ENCODE results near the gene SYNE1.

The SYNE1 gene

DNA sequence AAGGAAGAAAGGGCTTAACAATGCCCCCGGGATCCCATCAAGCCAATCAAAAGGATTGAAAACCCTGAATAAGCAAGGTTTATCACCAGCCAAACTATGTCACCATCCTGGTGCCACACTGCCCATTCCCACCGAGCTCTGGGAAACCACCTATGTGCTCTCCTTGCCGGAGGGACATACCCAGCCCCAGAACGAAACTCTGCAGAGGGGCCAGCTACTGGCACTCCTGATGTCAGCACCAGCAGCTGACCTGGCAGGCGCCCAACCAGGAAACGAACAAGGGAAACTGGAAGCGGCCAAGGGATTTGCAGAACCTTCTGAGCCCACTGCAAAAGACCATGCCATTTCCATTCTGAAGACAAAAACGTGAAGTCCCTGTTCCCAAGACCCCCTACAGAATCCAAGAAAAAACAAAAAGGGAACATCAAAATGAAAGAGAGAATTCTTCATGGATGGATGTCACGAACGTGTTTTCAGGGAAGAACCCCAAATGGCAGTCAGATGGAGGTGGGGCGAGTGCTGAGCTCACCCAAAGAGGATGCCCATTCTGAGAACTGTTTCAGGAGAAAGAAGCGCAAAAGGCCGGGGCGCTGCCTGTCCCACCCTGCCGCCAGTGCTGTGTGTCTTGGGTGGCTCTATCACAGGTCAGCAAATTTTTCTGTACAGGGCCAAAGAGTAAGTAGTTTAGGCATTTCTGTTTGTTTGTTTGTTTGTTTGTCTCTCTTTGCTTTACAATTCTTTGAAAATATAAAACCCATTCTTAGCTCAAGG is 524.5 kb downstream of the SYNE1 start:
- Histone ChIP-seq H3K27ac (ENCODE audit: insufficient read depth, low read length, poor library complexity, severe bottlenecking) (no peak overlapping the region), H3K27me3 (replicated peaks; ENCODE audit: control insufficient read depth, insufficient read depth, low read length, poor library complexity, severe bottlenecking) (no peaks in the 10 kb centered on the region), H3K9me3 (ENCODE audit: control insufficient read depth, low read length) (no peaks in the 10 kb centered on the region), H3K4me3 (ENCODE audit: insufficient read depth, low read depth, low read length, poor library complexity, severe bottlenecking) (no peak overlapping the region), H3K4me1 (ENCODE audit: control insufficient read depth, insufficient read depth, low read length, poor library complexity, severe bottlenecking) (no peaks in the 10 kb centered on the region), H3K36me3 (ENCODE audit: control insufficient read depth, insufficient read depth, low read length) (no peaks in the 10 kb centered on the region)
- DNase-seq = no peak

DNA sequence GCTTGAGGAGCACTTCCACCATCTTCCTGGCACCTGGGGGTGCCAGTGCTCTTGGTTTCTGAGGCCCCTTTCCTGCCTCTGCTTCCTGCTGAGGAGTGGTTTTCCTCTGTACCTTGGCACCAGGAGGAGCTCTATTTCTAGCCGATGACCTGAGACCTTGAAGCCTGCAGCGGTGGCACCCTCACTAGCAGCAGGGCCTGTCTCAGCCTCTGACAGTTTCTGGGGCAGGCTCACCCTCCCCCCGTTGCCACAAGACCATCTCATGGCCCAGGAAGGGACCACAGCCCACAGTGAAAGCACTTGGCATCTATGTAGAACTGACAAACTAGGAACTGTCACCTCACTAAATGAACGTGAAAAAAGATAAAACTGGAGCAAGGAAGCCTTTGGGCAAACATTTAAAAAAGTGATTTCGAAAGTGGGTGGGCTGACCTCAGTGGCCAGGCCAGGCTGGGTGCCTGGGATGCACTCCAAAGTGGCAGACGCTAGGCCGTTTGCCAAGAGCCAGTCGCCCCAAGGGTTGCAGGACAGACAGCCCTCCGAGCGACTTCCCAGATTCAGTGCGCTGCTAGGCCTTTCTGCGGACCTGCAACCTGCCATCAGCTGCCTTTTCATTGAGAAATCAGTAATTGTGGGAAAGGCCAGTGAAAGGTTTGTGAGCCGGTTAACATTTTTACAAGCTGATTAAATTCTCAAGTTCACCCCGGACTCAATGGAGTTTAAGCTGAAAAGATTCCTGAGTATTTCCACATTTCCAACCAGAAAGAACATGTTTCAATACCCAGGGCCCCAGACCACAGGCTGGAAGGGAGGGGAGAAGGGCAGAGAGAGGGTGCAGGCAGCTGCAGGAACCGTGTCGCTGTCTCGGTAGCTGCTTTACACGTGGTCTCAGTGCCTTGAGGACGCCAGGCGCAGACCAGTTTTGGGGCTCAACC is 526.0 kb downstream of the SYNE1 start:
- Histone ChIP-seq H3K4me1 (ENCODE audit: control insufficient read depth, insufficient read depth, low read length, poor library complexity, severe bottlenecking) (no peaks in the 10 kb centered on the region), H3K36me3 (ENCODE audit: control insufficient read depth, insufficient read depth, low read length) (no peaks in the 10 kb centered on the region), H3K27ac (ENCODE audit: insufficient read depth, low read length, poor library complexity, severe bottlenecking) (no peak overlapping the region), H3K9me3 (ENCODE audit: control insufficient read depth, low read length) (no peaks in the 10 kb centered on the region), H3K27me3 (replicated peaks; ENCODE audit: control insufficient read depth, insufficient read depth, low read length, poor library complexity, severe bottlenecking) (no peaks in the 10 kb centered on the region), H3K4me3 (ENCODE audit: insufficient read depth, low read depth, low read length, poor library complexity, severe bottlenecking) (no peak overlapping the region)
- no peak for DNase-seq

DNA sequence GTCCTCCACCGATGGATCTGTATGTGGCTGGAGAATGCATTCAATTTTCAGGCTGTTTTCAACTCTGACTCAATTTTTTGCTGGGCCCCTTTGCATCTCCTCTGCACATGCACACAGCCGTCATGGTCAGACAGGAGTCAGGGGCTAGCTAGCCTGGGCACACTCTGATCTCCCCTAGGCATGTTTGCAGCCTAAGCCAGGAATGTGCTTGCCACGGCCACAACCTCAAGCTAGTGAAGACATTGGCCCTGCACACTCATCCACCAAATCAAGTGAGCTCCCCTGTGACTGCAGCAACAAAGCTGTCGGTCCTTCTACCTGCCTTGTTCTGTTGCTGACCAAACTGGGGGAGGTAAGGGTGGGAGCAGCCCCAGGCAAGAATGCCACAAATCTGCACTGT is 529.2 kb downstream of the SYNE1 start:
- Histone ChIP-seq H3K27me3 (replicated peaks; ENCODE audit: control insufficient read depth, insufficient read depth, low read length, poor library complexity, severe bottlenecking) (no peaks in the 10 kb centered on the region), H3K9me3 (ENCODE audit: control insufficient read depth, low read length) (no peaks in the 10 kb centered on the region), H3K4me1 (ENCODE audit: control insufficient read depth, insufficient read depth, low read length, poor library complexity, severe bottlenecking) (no peaks in the 10 kb centered on the region), H3K36me3 (ENCODE audit: control insufficient read depth, insufficient read depth, low read length) (no peaks in the 10 kb centered on the region), H3K4me3 (ENCODE audit: insufficient read depth, low read depth, low read length, poor library complexity, severe bottlenecking) (no peak overlapping the region), H3K27ac (ENCODE audit: insufficient read depth, low read length, poor library complexity, severe bottlenecking) (no peak overlapping the region)
- DNase-seq = no peak

DNA sequence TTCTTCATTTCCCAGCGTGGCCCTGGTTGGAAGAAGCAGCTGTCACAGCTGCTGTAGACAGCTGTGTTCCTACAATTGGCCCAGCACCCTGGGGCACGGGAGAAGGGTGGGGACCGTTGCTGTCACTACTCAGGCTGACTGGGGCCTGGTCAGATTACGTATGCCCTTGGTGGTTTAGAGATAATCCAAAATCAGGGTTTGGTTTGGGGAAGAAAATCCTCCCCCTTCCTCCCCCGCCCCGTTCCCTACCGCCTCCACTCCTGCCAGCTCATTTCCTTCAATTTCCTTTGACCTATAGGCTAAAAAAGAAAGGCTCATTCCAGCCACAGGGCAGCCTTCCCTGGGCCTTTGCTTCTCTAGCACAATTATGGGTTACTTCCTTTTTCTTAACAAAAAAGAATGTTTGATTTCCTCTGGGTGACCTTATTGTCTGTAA is 537.0 kb downstream of the SYNE1 start:
- no peak overlapping the region for H3K27ac ChIP-seq (ENCODE audit: insufficient read depth, low read length, poor library complexity, severe bottlenecking)

DNA sequence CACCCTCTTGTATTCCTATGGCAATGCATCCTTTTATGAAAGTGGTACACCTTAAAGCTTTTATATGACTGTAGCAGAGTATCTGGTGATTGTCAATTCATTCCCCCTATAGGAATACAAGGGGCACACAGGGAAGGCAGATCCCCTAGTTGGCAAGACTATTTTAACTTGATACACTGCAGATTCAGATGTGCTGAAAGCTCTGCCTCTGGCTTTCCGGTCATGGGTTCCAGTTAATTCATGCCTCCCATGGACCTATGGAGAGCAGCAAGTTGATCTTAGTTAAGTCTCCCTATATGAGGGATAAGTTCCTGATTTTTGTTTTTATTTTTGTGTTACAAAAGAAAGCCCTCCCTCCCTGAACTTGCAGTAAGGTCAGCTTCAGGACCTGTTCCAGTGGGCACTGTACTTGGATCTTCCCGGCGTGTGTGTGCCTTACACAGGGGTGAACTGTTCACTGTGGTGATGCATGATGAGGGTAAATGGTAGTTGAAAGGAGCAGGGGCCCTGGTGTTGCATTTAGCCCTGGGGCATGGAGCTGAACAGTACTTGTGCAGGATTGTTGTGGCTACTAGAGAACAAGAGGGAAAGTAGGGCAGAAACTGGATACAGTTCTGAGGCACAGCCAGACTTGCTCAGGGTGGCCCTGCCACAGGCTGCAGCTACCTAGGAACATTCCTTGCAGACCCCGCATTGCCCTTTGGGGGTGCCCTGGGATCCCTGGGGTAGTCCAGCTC is 537.5 kb downstream of the SYNE1 start:
- Histone ChIP-seq H3K4me3 (ENCODE audit: insufficient read depth, low read depth, low read length, poor library complexity, severe bottlenecking) (no peak overlapping the region), H3K9me3 (ENCODE audit: control insufficient read depth, low read length) (no peaks in the 10 kb centered on the region), H3K36me3 (ENCODE audit: control insufficient read depth, insufficient read depth, low read length) (no peaks in the 10 kb centered on the region), H3K27ac (ENCODE audit: insufficient read depth, low read length, poor library complexity, severe bottlenecking) (no peak overlapping the region), H3K27me3 (replicated peaks; ENCODE audit: control insufficient read depth, insufficient read depth, low read length, poor library complexity, severe bottlenecking) (no peaks in the 10 kb centered on the region), H3K4me1 (ENCODE audit: control insufficient read depth, insufficient read depth, low read length, poor library complexity, severe bottlenecking) (no peaks in the 10 kb centered on the region)
- no peak for DNase-seq

More for the DNA sequence above, 537.0 kb downstream of the SYNE1 start:
- H3K27me3 ChIP-seq (replicated peaks; ENCODE audit: control insufficient read depth, insufficient read depth, low read length, poor library complexity, severe bottlenecking) = no peaks in the 10 kb centered on the region
- H3K4me1 ChIP-seq (ENCODE audit: control insufficient read depth, insufficient read depth, low read length, poor library complexity, severe bottlenecking) = no peaks in the 10 kb centered on the region
- no peak overlapping the region for H3K4me3 ChIP-seq (ENCODE audit: insufficient read depth, low read depth, low read length, poor library complexity, severe bottlenecking)
- H3K36me3 ChIP-seq (ENCODE audit: control insufficient read depth, insufficient read depth, low read length) = no peaks in the 10 kb centered on the region
- DNase-seq = no peak
- H3K9me3 ChIP-seq (ENCODE audit: control insufficient read depth, low read length) = no peaks in the 10 kb centered on the region

DNA sequence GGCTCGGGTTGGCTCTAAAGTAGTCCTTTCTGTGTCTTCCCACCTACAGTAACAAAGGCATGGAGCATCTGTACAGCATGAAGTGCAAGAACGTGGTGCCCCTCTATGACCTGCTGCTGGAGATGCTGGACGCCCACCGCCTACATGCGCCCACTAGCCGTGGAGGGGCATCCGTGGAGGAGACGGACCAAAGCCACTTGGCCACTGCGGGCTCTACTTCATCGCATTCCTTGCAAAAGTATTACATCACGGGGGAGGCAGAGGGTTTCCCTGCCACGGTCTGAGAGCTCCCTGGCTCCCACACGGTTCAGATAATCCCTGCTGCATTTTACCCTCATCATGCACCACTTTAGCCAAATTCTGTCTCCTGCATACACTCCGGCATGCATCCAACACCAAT is 538.5 kb downstream of the SYNE1 start:
- H3K4me1 ChIP-seq (ENCODE audit: control insufficient read depth, insufficient read depth, low read length, poor library complexity, severe bottlenecking) = no peaks in the 10 kb centered on the region
- no peak for DNase-seq
- H3K9me3 ChIP-seq (ENCODE audit: control insufficient read depth, low read length) = no peaks in the 10 kb centered on the region
- H3K36me3 ChIP-seq (ENCODE audit: control insufficient read depth, insufficient read depth, low read length) = no peaks in the 10 kb centered on the region
- H3K27ac ChIP-seq (ENCODE audit: insufficient read depth, low read length, poor library complexity, severe bottlenecking) = no peak overlapping the region
- no peak overlapping the region for H3K4me3 ChIP-seq (ENCODE audit: insufficient read depth, low read depth, low read length, poor library complexity, severe bottlenecking)
- no peaks in the 10 kb centered on the region for H3K27me3 ChIP-seq (replicated peaks; ENCODE audit: control insufficient read depth, insufficient read depth, low read length, poor library complexity, severe bottlenecking)

DNA sequence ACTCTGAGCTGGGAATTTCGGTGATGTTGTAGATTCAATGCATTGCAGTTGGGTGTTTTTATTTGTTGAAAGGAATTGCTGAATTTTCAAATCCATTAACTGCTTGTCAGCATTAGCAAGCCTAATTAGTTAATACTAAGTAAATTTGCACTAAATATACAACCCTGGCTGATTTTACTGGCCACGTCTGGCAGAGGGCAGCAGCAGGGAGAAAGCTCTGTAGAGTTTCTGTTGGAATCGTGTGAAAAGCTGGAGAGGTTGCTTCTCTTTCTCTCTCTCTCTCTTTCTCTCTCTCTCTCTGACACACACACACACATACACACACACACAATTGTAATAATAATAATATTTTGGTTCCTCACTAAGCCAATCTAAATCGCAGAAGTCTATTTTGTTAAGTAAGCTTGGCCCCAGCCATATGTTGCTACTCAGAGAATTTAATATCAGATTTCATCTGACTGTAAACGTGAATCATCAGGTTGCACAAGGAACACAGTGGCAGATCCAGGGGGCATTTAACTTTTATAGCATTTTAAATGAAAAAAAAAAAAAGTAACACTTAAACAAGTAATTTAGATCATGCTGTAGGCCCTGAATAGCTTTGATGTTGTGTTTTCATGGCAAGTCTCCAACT is 540.2 kb downstream of the SYNE1 start:
- Histone ChIP-seq H3K4me3 (ENCODE audit: insufficient read depth, low read depth, low read length, poor library complexity, severe bottlenecking) (no peak overlapping the region), H3K27ac (ENCODE audit: insufficient read depth, low read length, poor library complexity, severe bottlenecking) (no peak overlapping the region), H3K4me1 (ENCODE audit: control insufficient read depth, insufficient read depth, low read length, poor library complexity, severe bottlenecking) (no peaks in the 10 kb centered on the region), H3K9me3 (ENCODE audit: control insufficient read depth, low read length) (no peaks in the 10 kb centered on the region), H3K27me3 (replicated peaks; ENCODE audit: control insufficient read depth, insufficient read depth, low read length, poor library complexity, severe bottlenecking) (no peaks in the 10 kb centered on the region), H3K36me3 (ENCODE audit: control insufficient read depth, insufficient read depth, low read length) (no peaks in the 10 kb centered on the region)
- no peak for DNase-seq

DNA sequence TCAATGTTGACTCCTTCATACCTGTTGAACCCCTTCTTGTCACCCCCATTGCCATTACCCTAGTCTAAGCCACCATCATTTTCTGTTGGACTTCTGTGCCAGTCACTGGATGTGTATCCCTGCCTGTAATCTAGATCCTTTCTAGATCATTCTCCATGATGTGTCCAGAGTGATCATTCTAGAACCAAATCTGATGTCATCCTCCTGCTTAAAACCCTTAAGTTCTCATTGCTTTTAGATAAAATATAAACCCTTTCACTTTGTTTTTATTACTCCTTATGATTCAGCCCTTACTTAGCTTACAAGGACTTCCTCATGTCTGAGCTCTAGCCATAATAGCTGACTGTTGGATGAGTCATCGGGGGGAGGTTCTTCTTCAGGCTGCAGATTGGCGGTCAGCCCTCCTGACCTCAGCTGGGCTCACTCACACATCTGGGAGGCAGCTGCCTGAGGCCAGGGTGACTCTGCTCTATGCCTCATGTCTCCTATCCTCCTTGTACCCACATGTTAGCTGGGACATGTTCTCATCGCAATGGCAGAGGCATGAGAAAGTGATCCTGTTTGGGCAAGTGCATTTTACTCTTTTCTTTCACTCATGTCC is 542.1 kb downstream of the SYNE1 start:
- Histone ChIP-seq H3K36me3 (ENCODE audit: control insufficient read depth, insufficient read depth, low read length) (no peaks in the 10 kb centered on the region), H3K27ac (ENCODE audit: insufficient read depth, low read length, poor library complexity, severe bottlenecking) (no peak overlapping the region), H3K9me3 (ENCODE audit: control insufficient read depth, low read length) (no peaks in the 10 kb centered on the region), H3K4me1 (ENCODE audit: control insufficient read depth, insufficient read depth, low read length, poor library complexity, severe bottlenecking) (no peaks in the 10 kb centered on the region), H3K4me3 (ENCODE audit: insufficient read depth, low read depth, low read length, poor library complexity, severe bottlenecking) (no peak overlapping the region), H3K27me3 (replicated peaks; ENCODE audit: control insufficient read depth, insufficient read depth, low read length, poor library complexity, severe bottlenecking) (no peaks in the 10 kb centered on the region)
- no peak for DNase-seq

DNA sequence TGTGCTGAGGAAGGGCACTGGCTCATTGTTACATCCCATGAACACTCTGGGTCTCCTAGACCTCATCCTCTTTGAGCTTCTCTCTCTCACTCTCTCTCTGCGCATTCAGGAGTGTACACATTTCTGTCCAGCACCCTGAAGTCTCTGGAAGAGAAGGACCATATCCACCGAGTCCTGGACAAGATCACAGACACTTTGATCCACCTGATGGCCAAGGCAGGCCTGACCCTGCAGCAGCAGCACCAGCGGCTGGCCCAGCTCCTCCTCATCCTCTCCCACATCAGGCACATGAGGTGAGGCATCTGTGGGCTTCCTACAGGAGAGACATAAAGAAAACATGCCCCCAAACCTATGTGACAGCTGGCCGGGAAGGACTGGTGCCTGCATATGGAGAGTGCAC is 542.9 kb downstream of the SYNE1 start:
- Histone ChIP-seq H3K27me3 (replicated peaks; ENCODE audit: control insufficient read depth, insufficient read depth, low read length, poor library complexity, severe bottlenecking) (no peaks in the 10 kb centered on the region), H3K36me3 (ENCODE audit: control insufficient read depth, insufficient read depth, low read length) (no peaks in the 10 kb centered on the region), H3K27ac (ENCODE audit: insufficient read depth, low read length, poor library complexity, severe bottlenecking) (no peak overlapping the region), H3K4me1 (ENCODE audit: control insufficient read depth, insufficient read depth, low read length, poor library complexity, severe bottlenecking) (no peaks in the 10 kb centered on the region), H3K4me3 (ENCODE audit: insufficient read depth, low read depth, low read length, poor library complexity, severe bottlenecking) (no peak overlapping the region), H3K9me3 (ENCODE audit: control insufficient read depth, low read length) (no peaks in the 10 kb centered on the region)
- no peak for DNase-seq

Data from effector memory CD4-positive, alpha-beta T cell (primary cell).